Measurements from ENCODE around the gene SLC38A6. TPM values are rescaled to one million over a fixed set of nuclear protein-coding genes. Genes with fewer than 3 reads are reported as not detected.

The SLC38A6 gene
- total and polyA plus RNA-seq, 9 of the 15 experiments (the other 6 are each of a cell fraction or from before 2014, with no cell fraction given): 9.8 to 40.3 (median 17.6) TPM

- TF ChIP-seq ZNF318 (IDR thresholded peaks at IDR 0.05; ENCODE audit: borderline replicate concordance in 1 of 2, low read depth in 1 of 2): no peak
- TF ChIP-seq ZNF639 (CRISPR knock-in tag; conservative IDR thresholded peaks at IDR 0.05 in 1 of 2, IDR thresholded peaks at IDR 0.05 in 1 of 2): no peak
- TF ChIP-seq RBM39 (optimal IDR thresholded peaks at IDR 0.05; ENCODE audit: low read depth, low read length): no peak
- no peak for TF ChIP-seq ZNF444 (CRISPR knock-in tag; IDR thresholded peaks at IDR 0.05)
- TF ChIP-seq ZNF146 (CRISPR knock-in tag; IDR thresholded peaks at IDR 0.05; ENCODE audit: unreplicated experiment): no peak
- no peak for TF ChIP-seq ZFX (CRISPR knock-in tag; IDR thresholded peaks at IDR 0.05)
Observed at GRCh38 chr14:61077437-61077836, 96.4 kb downstream of the SLC38A6 start (continued).

Measured in K562 (cell line).